Type B pancreatic cell (in vitro differentiated cells): ENCODE results near the gene MPG. TPM values are rescaled to one million over a fixed set of nuclear protein-coding genes. Genes with fewer than 3 reads are reported as not detected.

Source experiments
- DNase-seq: peaks from one replicate; pipeline ENCODE4 v3.0.0; 2021; ENCODE audit warnings: mixed read lengths; ENCODE audit not compliant: unreplicated experiment; ENCODE audit errors: extremely low spot score
- H3K27ac Mint-ChIP-seq: 2 replicates; pipeline ENCODE4 v1.8.0; 2021; ENCODE audit warnings: mild to moderate bottlenecking, mixed read lengths
- H3K27me3 Mint-ChIP-seq: 2 replicates; pipeline ENCODE4 v1.8.0; 2021; ENCODE audit warnings: mixed read lengths
- H3K36me3 Mint-ChIP-seq: 2 replicates; pipeline ENCODE4 v1.8.0; 2021; ENCODE audit warnings: mixed read lengths
- H3K4me1 Mint-ChIP-seq: one replicate; pipeline ENCODE4 v1.8.0; 2021; ENCODE audit warnings: mixed read lengths; ENCODE audit not compliant: unreplicated experiment
- H3K4me3 Mint-ChIP-seq: 2 replicates; pipeline ENCODE4 v1.8.0; 2021; ENCODE audit warnings: mild to moderate bottlenecking, mixed read lengths
- H3K9me3 Mint-ChIP-seq: 2 replicates; pipeline ENCODE4 v1.8.0; 2021; ENCODE audit warnings: mixed read lengths
- total RNA-seq: library from RNA; stranded (reverse); gene quantifications from 2 replicates; pipeline ENCODE4 v1.2.1, GENCODE V29; 2021; ENCODE audit warnings: low replicate concordance
- TF ChIP-seq, protein P1 (sequence below): fragments of 200-600 bp; sonication (generic); conservative IDR thresholded peaks from 2 replicates; pipeline ENCODE4 v1.5.0; 2021; ENCODE audit warnings: antibody characterized with exemption, mild to moderate bottlenecking

Gene MPG
- total RNA-seq, 1 donor from 2014 or later = 38.0 TPM

- Mint-ChIP-seq H3K27me3 (no peaks in the 10 kb centered on the region), H3K27ac (no peak overlapping the region), H3K4me1 (peaks cover 6% of the 10 kb centered on the region), H3K4me3 (no peak overlapping the region), H3K9me3 (no peaks in the 10 kb centered on the region), H3K36me3 (peaks cover 10% of the 10 kb centered on the region)
- no peak for DNase-seq
- TF ChIP-seq, protein P1, sequence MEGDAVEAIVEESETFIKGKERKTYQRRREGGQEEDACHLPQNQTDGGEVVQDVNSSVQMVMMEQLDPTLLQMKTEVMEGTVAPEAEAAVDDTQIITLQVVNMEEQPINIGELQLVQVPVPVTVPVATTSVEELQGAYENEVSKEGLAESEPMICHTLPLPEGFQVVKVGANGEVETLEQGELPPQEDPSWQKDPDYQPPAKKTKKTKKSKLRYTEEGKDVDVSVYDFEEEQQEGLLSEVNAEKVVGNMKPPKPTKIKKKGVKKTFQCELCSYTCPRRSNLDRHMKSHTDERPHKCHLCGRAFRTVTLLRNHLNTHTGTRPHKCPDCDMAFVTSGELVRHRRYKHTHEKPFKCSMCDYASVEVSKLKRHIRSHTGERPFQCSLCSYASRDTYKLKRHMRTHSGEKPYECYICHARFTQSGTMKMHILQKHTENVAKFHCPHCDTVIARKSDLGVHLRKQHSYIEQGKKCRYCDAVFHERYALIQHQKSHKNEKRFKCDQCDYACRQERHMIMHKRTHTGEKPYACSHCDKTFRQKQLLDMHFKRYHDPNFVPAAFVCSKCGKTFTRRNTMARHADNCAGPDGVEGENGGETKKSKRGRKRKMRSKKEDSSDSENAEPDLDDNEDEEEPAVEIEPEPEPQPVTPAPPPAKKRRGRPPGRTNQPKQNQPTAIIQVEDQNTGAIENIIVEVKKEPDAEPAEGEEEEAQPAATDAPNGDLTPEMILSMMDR = no peak
Measured at GRCh38 chr16:60929-61878, 16.8 kb upstream of the MPG start.

DNA sequence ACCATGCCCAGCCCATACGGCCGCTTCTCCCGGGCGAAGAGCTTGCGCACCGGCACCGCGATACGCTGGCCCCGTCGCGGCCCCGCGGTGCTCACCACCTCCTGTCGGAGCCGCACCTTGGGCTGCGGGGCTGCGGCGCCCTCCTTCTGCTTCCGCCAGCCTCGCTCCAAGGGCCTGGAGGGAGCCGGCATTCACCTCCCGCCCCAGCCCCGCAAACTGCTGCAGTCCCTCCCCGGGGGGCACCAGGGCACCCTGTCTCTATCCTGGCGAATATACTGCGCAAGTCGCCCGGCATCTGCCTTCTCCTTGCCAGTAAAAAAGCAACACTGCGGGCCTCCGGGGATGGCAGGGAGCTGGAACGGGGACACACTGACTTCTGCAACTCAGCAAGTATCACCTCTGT is 16.1 kb upstream of the MPG start:
- Mint-ChIP-seq H3K4me3 (no peak overlapping the region), H3K27me3 (no peaks in the 10 kb centered on the region), H3K27ac (no peak overlapping the region), H3K4me1 (peaks cover 6% of the 10 kb centered on the region), H3K9me3 (no peaks in the 10 kb centered on the region), H3K36me3 (peaks cover 10% of the 10 kb centered on the region)
- TF ChIP-seq, protein P1 = no peak
- DNase-seq = no peak

DNA sequence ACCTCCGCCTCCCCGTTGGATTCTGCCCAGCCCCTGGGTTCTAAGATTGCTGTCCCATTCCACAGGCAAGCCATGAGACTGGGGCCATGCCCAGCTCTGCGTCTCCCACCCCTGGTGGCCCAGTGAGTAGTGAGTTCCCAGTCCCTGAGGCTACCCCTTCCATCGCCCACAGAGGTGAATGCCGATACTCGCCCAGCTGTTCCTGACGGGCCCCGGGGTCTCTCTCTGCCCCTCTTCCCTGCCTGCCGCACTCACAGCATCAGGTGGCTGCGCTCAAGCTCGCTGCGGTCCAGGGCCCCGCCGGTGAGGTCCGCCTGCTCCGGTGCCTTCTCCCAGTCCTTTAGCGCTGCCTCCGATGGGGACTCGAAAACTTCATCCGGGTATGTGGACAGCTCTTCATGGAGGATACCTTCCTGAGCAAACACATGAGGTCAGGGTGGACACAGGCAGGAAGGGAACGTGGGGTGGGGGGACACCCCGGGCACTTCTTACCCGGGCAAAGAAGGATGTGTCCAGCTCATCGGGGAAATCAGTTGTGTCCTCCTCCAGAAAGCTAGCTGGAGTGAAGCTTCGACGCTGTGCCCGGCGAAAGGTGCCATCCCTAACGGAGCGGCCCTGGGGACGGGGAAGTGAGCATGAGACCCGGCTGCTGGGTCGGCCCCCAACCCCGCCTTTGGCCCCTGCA is 15.6 kb upstream of the MPG start:
- peaks cover 10% of the 10 kb centered on the region for H3K36me3 Mint-ChIP-seq
- H3K4me3 Mint-ChIP-seq = no peak overlapping the region
- H3K27me3 Mint-ChIP-seq = no peaks in the 10 kb centered on the region
- H3K27ac Mint-ChIP-seq = no peak overlapping the region
- peaks cover 8% of the 10 kb centered on the region for H3K4me1 Mint-ChIP-seq
- H3K9me3 Mint-ChIP-seq = no peaks in the 10 kb centered on the region
- TF ChIP-seq, protein P1 = no peak
- DNase-seq = no peak

DNA sequence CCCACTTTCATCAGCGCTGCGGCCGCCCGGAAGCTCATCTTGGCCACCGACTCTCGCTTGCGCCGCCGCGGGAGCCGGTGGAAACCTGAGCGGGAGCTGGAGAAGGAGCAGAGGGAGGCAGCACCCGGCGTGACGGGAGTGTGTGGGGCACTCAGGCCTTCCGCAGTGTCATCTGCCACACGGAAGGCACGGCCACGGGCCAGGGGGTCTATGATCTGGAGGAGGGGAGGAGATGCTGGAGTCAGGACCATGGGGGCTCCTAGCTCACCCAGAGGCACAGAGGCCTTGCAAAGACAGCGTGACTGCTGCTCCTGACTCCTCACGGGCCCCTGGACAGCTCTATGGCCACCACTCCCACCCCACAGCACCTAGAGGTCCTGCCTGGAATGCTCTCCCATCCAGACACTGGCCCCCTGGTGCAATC is 15.0 kb upstream of the MPG start:
- Mint-ChIP-seq H3K27ac (no peak overlapping the region), H3K27me3 (no peaks in the 10 kb centered on the region), H3K4me1 (peaks cover 11% of the 10 kb centered on the region), H3K36me3 (peaks cover 9% of the 10 kb centered on the region), H3K9me3 (no peaks in the 10 kb centered on the region), H3K4me3 (no peak overlapping the region)
- no peak for DNase-seq
- TF ChIP-seq, protein P1 = no peak

- H3K9me3 Mint-ChIP-seq = no peaks in the 10 kb centered on the region
- H3K27me3 Mint-ChIP-seq = no peaks in the 10 kb centered on the region
- no peak overlapping the region for H3K4me3 Mint-ChIP-seq
- peaks cover 4% of the 10 kb centered on the region for H3K36me3 Mint-ChIP-seq
- no peak overlapping the region for H3K27ac Mint-ChIP-seq
- peaks cover 11% of the 10 kb centered on the region for H3K4me1 Mint-ChIP-seq
- TF ChIP-seq, protein P1 = no peak
- DNase-seq = no peak
Measured at GRCh38 chr16:63466-63865, 14.6 kb upstream of the MPG start.
